Measurements from ENCODE around the gene APOBEC3H.

The APOBEC3H gene

DNA sequence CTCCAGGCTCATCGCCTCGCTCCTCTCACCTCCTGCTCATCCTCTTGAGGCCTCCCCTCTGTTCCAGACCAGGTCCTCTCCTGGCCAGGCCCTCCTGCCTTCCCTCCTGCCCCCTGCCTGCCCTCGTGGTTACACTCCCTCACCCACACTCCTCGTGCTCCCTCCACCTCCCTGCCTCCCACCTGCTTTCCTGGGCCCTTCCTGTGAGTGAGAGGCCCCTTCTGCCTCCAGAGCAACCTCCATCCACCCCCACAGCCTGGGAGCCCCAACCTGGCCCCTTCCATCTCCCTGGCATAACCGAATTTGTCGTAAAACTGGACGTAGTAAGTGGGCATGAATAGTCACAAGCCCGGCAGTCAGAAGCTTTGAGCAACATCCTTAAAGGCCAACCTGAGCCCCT is 15.4 kb upstream of the APOBEC3H start:
- DNase-seq: no peak

DNA sequence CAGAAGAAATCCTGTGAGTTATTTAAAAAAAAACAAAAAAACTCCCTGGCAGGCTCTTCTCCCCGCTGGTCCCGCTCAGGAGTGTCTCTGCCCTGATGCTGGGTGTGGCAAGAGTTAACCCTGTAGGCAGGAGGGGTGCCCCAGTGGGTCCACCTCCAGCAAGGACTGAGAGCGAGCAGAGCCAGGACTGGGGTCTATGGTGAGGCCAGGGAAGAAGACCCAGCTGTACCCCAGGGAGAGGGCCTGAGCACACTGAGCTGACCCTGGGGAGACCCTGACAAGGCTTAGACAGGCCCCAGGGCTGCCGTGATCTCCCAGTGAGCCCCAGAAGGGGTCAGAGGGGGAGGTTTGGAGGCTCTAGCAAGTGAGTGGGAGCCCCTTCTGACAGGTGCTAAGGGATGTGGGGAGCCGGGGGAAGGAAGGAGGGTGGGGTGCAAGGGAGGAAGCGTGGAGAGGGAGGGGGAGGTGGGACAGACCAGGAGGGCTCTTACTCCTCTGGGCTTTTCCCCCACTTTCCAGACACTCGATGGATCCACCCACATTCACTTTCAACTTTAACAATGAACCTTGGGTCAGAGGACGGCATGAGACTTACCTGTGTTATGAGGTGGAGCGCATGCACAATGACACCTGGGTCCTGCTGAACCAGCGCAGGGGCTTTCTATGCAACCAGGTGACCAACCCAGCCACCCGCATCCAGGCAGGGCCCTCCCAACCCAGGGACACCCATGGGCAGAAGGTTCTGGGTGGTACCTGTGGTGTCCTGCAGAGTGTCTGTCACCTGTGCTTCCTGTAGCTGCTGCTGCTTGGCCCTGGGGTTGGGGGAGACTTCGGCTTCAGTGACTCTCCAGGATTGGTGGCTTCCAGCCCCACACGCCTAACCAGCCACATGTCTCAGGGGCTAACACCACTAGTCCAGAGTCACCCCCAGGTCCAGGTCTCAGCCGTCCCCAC is 13.6 kb upstream of the APOBEC3H start:
- DNase-seq: no peak

GRCh38 chr22:39084666-39085065 is 12.4 kb upstream of the APOBEC3H start:
- no peak for DNase-seq

DNA sequence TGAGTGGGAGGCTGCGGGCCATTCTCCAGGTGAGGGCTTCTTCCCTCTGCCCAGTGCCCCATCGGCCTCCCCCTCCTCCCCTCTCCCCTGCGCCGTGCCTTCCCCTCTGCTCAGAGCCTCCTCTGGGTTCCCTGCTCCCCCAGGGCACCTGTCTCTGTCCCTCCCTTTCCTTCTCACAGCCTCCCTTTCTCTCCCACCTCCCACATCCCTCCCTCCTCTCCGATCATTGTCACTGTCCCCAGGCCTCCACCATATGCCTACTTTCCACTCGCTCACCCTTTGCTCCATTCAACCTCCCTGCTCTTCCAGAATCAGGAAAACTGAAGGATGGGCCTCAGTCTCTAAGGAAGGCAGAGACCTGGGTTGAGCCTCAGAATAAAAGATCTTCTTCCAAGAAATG is 9.9 kb upstream of the APOBEC3H start:
- no peak for DNase-seq

DNA sequence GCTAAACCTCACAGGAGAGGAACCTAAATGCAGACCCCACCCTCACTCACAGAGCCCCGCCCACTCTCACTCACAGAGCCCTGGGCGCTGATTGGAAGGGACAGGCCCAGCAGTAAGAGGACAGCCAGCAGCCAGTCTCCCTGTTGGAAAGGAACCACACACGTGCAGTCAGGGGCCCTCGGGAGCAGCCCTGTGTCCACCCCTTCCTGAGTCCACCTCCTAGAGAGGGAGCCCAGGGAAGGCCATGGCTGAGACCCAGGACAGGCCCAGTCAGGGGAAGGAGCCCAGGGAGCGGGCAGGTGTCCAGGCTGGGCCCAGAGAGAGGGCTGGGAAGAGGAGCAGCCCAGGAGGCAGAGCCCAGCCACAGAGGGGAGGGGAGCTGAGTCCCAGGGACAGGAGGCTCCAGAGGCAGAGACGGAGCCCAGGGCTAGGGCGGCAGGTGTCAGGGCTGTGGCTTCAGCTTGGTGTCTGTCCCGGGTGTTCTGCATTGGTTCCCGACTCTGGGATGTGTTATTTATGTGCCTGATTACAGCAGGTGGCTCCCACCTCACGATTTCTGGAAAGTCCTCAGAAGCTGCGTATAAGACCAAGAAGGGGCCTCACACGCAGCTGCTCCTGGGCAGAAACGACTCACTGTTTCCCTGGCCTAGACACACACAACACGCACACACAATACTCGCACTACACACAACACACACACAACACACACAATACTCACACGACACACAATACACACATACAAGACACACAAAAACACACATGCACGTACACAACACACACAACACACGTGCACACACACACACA is 9.0 kb upstream of the APOBEC3H start:
- no peak for DNase-seq

DNA sequence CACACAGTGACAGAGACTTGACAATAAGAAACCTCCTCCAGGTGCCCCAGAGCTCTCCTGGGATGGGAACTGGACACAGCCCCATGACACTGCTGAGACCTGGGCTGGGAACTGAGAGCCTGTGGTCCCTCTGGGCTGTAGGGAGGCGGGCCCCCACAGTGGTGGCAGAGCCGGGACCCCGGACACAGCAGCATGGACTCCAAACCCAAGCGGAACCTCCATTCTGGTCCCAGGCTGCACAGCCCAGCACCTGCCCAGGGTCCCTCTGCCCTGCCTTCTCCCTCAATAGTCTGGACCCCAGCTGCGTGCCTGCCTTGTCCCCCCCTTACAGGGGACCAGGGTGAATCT is 8.4 kb upstream of the APOBEC3H start:
- DNase-seq: no peak

- no peak for DNase-seq
Measured at GRCh38 chr22:39089928-39090327, 7.1 kb upstream of the APOBEC3H start.

- DNase-seq: peak; percentile 57
Measured at GRCh38 chr22:39090426-39091064, 6.5 kb upstream of the APOBEC3H start.

GRCh38 chr22:39091126-39092081 is 5.6 kb upstream of the APOBEC3H start:
- no peak for DNase-seq

GRCh38 chr22:39092111-39092862 is 4.8 kb upstream of the APOBEC3H start:
- DNase-seq: no peak

- no peak for DNase-seq
Measured at GRCh38 chr22:39094717-39095389, 2.2 kb upstream of the APOBEC3H start.

DNA sequence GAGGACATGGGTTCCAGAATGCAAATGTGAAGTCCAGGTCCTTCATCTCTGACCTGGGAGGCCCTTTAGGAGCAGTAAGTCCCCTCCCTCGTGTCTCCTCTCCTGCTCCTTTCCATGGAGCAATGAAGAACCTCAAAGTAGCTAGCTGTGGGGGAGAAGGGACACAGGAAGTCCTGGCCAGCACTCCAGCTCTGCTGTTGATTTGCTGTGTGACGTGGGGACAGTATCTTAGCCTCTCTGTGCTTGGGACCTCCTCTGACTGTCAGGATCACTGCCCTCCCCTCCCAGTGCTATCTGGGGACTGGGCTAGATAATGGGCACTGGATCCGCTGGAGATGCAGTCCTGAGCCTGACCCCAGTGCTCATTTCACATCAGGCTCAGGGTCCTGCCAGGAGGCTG is 1.1 kb upstream of the APOBEC3H start:
- DNase-seq: no peak

- no peak for DNase-seq
Measured at GRCh38 chr22:39098026-39098425, 982 bp downstream of the APOBEC3H start.

- DNase-seq: no peak
Measured at GRCh38 chr22:39098576-39098975, 1.5 kb downstream of the APOBEC3H start.

- DNase-seq: no peak
Measured at GRCh38 chr22:39101226-39101625, 4.2 kb downstream of the APOBEC3H start.

DNA sequence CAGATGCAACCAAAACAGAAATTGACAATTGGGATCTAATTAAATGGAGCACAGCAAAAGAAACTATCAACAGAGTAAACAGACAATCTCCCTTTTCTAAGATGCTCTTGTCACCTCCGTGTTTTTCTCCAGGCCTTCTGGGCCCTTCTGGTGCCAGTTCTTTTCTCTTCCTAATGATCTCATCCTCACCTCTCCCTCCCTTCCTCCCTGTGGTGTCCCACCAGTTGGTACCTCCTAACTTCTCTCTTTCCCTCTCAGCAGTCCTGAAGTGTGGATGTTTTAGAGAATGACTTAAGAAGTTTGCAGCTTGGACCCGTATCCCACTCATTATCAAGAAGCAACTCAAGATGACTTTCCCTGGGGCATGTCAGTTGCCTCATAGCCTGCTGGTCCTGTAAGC is 6.4 kb downstream of the APOBEC3H start:
- no peak for DNase-seq

DNA sequence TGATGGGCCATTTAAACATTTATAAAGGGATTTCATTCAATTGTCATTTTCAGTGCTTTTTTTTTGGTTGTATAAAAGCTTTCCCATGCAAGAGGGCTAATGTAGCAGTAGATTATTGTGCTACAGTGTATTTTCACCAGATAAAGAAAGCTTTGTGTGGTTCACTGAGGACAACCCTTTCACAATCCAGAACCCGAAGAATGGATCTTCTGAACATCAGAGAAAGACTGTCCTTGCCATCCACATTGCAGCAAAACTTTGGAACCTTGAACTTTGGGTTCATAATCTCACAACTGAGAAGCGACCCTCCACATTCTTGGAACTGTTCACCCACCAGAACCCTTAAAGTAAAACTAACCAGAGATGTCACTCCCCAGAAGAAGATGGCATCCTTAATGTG is 9.3 kb downstream of the APOBEC3H start:
- no peak for DNase-seq

GRCh38 chr22:39108487-39108886 is 11.4 kb downstream of the APOBEC3H start:
- DNase-seq: no peak

DNA sequence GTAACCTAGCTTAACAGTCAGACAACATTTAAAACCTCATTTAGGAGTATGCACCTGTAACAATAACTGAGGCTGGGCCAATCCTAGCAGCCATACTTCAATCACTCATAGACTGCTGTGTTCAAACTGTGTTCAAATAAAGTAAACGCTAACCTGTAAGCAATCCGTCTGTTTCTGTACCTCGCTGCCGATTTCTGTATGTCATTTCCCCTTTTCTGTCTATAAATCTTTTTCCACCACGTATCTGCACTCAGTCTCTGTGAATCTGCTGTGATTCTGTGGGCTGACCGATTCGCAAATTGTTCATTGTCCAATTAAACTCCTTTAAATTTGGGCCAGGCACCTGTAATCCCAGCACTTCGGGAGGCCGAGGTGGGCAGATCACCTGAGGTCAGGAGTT is 12.3 kb downstream of the APOBEC3H start:
- no peak for DNase-seq

DNA sequence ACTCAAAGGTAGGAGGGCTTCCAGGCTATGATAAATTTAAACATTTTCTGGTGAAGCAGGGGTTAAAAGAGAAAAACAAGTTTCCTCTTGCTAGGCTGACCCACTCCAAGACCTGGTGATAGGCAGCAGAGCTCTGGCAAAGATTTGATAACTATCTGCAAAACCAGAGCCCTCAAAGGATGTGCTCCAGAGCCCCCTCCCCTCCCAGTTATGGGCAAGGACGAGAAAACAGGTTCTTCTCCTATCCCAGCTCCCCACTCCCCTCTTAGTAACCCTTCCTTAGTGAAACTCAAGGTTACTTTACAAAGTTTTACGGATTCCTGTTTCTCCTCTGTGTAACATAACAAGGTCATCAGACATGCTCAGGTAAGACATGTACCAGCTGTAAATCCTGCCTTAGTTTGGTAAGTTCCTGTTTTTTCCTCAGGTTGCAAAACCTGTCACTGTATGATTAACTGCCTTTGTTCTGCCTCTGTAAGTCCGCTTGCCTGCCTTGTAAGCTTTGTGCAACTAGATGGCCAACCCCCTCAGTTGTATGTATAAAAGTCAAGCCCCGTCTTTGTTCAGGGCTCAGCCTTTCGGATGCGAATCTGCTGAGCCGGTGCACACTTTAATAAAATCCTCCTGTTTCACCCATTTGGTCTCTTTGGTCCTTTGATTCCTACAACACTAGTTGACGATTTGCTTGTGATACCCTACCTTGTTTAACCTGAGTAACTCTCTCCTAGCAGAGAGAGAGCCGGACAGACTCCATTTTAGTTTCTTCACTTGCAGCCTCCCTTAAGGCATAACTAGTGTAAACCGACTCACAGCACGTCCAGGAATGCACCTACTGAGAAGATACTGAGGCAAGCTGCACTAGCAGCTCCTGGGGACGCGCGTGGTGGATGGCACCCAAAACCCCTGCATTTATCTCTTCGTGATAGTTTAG is 13.9 kb downstream of the APOBEC3H start:
- no peak for DNase-seq

Data from activated CD4-positive, alpha-beta T cell treated with anti-CD3 and anti-CD28 coated beads for 1 hour (primary cell).